AML-193 (cell line): ENCODE data around the gene TUFM.
"Not testable (repeated sequence)": the region's sequence is repeated elsewhere in the genome, so short reads cannot be mapped to it uniquely, and the experiment has no call there.

Experiments
- DNase-seq, 2 experiments: peaks; one replicate each; lab custom pipeline; 2025; lab: John Stamatoyannopoulos, UW

Gene TUFM

DNA sequence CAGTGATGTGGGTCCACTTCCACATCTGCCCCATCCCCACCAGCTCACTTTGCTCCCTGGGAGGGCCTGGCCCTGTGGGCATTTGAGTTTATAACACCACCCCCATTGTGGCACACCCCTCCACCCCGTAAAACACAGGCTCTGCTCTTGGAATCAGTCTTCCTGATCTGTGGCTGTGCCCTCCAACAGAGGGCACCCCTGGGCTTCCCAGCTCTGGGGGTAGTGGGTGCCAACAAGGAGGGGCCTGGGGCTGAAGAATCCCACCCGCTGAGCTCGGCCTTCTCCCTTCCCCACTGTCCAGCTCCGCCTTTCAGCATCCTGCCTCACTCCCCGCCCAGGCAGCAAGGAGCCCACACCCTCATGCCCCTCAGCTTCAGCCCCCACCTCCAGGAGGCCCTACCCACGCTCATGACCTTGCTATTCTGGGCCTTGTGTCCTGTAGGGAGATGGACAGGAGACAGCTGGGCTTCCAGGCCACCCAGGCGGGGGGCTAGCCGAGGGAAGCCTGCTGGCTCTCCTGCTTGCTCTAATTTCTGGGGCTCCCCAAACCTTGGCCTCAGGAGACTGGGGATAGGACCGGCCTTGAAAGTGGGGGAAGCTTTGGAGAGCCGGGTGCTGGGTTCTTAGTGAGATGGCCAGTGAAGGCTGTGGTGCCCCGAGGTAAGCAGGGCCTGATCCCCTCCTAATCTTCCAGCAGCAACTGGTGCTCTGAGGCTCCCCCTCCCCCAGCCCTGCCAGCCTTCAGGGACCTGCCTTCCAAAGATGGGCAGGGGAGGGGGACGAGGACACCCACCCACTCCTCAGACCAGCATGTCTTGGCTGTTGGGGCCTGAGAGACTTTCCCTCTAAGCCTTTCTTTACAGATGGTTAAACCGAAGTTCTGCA, 29.2 kb upstream of the TUFM start:
- DNase-seq: no peak

DNA sequence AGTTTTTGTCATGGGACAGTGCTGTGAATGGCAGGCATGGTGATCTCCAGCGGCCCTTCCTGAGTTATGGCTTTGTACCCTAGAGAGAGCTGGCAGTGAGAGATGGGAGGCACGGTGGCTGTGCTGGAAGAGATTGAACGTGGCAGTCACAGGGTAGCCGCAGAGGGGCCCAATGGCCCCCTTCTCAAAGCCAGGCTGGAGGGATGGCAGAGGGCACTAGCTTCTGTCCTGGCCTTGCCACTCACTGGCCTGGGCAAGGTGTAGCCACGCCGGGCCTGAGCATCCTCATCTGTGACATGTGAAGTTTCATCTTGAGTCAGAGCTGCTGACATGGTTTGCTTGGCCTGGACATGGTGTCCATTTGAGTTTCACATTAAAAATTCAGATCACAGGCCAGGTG, 28.3 kb upstream of the TUFM start:
- DNase-seq: no peak

DNA sequence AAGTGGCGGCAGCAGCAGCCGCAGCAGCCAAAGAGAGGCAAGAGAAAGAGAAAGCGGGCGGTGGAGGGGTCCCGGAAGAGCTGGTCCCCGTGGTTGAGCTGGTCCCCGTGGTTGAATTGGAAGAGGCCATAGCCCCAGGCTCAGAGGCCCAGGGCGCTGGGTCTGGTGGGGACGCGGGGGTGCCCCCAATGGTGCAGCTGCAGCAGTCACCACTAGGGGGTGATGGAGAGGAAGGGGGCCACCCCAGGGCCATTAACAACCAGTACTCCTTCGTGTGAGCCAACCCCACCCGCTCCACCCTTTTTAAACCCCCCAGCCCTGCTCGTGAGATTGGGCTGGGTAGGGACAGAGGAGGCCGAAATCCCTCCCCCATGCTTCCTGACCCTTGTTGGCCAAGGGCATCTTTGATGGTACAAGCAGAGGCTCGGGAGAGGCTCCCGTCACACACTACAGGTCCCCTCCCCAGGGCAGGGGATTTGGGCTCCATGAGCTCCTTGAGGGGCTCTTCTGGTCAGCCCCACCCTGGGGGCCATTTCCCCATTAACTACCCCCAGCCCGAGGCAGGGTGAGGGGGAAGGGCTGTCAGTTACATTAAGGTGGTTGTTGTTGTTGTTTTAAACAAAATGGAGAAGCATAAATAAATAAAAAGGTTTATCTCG, 27.5 kb upstream of the TUFM start:
- DNase-seq: peak; percentile 1 to 8

DNA sequence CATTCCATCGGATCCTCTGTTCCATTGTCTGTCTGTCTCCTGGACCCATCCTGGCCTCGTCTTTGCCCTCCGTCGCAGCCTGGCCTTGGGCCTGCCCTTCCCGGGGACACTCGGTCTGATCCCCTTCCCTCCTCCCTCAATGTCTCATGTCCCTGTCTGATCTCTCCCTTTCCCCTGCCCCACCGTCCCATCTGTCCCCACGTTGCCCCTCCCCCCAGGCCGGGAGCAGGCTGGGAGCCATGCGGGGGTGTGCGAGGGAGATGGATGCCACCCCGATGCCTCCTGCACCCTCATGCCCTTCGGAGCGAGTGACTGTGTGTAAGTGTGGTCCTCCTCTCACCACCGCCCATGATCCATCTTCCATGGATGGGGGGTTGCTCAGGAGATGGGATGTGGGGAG, 26.8 kb upstream of the TUFM start:
- no peak for DNase-seq

DNA sequence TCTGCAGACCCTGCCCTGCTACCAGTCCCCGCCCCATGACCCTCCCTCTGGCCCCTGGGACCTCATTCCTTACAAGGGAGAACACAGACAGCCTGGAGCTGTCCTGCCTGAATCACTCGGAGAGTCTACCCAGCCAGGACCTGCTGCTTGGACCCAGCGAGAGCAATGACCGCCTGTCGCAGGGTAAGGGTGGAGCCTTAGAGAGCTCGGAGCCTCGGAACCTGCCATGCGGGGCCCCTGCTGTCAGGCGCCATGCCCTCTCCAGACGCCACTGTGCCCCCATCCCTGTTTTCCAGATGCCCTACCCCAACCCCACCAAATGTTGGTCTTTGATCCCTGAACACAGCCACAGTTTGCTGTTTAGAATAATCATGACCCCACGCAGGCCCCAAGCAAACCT, 23.1 kb upstream of the TUFM start:
- no peak for DNase-seq

DNA sequence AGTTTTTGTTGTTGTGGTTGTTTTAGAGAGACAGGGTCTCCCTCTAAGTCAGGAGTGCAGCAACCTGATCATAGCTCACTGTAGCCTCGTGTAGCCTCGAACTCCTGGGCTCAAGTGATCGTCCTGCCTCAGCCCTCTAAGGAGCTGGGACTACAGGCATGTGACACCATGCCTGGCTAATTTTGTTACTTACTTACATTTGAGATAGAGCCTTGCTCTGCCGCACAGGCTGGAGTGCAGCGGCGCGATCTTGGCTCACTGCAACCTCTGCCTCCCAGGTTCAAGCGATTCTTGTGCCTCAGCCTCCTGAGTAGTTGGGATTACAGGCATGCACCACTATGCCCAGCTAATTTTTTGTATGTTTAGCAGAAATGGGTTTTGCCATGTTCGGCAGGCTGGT, 21.5 kb upstream of the TUFM start:
- DNase-seq: not testable (repeated sequence)

DNA sequence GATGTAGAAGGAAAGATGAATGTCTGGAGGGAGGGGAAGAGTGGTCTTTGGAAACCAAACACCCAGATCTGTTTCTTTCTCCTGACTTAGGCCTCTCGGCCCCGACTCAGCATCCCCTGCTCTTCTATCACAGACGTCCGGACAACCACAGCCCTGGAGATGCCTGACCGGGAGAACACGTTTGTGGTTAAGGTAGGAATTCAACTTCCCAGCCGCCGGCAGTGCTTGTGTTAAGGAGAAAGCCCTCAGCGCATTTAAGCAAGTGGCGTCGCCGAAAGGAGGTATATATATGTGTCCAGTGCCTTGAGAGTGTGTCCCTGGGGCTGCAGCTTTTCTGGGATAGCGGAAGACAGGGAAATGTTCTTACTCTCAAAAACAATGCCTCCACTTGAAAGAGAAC, 21.1 kb upstream of the TUFM start:
- DNase-seq: no peak

DNA sequence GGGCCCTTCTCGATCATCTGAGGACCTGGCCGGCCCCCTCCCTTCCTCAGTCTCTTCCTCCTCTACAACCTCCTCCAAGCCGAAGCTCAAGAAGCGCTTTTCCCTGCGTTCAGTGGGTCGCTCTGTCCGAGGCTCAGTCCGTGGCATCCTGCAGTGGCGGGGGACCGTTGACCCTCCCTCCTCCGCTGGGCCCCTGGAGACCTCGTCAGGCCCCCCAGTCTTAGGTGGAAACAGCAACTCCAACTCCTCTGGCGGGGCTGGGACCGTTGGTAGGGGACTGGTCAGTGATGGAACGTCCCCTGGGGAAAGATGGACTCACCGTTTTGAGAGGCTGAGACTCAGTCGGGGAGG, 20.3 kb upstream of the TUFM start:
- no peak for DNase-seq

DNA sequence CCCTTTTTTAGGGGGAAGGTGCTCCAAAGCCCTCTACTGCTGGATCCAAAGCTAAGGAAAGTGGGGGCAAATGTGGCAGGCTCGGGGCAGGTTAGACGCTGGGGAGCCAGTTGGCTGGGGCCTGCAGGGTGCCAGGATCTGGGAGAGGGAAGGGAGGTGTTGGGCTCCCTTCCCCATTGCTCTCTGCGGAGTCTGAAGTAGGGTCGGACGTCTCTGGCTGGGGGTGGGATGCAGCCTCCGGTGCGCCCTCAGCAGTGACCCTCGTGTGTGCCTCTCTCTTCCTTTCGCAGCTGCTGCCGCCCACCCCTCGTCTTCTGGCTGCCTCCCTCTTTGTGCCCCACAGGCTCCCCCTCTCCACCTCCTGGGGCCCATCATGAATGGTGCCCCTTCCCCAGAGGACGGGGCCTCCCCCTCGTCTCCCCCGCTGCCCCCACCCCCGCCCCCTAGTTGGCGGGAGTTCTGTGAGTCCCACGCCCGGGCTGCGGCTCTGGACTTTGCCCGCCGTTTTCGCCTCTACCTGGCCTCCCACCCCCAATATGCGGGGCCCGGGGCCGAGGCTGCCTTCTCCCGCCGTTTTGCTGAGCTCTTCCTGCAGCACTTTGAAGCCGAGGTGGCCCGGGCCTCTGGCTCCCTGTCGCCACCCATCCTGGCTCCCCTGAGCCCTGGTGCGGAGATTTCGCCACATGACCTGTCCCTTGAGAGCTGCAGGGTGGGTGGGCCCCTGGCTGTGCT, 19.7 kb upstream of the TUFM start:
- DNase-seq: no peak

DNA sequence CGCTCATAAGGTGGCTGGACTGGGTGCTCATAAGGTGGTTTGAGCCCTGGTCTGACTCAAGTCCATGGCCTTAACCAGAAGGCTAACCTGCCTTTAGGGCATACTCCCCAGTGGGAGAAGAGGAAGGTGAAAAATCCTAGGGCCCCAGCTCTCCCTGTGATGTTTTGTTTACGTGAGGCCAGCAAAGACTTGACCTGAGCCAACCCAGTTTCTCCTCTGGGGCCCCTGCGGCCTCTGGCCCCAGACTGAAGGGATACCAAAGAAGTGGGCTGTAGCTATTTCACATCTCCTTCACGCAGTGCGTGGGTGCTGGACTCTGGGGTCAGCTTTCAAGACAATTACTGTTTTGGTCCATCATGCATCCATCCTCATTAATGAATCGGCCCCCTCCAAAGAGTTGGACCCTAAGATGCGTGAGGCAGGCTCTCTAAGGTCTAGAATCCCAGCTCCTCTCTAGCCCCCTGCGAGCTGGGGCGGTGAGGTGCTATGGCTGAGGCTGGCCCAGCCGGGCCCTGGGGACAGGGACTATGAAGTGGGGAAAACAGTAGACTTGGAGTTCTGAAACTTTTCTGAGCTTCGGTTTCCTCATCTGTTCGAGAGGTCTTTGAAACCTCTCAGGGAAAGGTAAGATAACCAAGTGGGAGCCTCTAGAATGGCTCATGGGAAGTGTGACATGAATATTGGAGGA, 19.0 kb upstream of the TUFM start:
- DNase-seq: no peak

DNA sequence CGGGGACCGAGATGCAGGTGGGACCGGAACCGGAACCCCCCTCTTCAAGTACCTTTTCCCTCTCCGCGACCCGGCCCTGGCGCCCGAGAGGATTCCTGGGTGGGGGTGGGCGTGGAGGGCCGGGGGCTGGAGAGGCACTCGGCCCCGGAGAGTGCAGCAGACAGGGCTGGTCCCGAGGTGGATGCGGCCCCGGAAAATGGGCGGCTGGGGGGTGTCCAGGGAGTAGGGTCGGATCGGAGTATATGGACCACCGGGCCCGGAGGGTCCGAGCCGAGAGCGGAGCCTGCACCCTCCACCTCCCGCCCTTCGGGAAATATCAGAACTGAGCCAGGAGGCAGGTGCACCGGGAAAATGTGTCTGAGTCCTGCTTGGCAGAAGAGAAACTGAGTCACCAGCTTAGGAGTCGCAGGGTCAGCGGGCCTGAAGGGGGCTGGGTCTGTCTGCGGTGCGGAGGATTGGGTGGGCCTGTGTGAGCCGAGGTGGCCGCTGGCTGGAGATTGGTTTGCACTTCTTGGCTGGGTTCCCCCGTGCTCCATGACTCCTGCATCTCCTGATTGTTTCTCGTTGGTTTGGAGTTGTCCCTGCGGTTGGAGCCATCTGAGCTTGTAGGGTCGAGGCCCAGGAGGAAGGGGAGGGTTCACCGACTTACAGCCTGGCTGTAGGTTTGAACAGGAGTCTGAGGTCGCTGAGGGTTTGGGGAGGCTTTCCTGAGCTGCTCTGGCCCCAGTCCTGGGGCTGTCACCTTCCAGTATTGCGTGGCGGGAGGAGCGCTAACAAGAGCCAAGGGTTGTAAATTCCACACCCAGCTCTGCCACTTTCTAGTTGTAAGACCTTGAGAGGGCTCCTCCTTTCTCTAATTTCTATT, 18.0 kb upstream of the TUFM start:
- DNase-seq: no peak

DNA sequence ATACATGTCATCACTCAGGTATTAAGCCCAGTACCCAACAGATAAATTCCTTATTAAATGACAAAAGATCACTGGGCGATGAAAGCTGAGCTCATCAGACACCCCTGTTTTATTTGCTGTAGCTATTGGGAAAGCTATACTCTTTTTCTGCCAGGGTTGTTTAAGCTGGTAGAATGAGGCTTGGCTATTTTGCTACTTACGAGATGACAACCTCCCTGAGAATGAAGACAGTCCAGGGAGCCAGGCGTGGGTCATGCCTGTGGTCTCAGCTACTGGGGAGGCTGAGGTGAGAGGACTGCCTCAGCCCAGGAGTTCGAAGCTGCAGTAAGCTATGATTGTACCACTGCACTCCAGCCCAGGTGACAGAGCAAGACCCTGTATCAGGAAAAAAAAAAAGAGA, 13.2 kb upstream of the TUFM start:
- DNase-seq: no peak

DNA sequence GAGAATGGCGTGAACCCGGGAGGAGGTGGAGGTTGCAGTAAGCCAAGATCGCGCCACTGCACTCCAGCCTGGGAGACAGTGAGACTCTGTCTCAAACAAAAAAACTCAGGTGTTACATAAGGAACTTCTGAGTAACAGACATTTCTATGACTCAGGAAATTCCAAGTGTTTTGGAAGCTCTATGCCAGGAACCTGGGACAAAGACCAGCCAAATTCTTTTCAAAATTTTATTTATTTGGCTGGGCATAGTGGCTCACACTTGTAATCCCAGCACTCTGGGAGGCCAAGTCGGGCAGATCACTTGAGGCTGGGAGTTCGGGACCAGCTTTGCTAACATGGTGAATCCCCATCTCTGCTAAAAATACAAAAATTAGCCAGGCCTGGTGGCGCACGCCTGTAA, 12.3 kb upstream of the TUFM start:
- DNase-seq: no peak

DNA sequence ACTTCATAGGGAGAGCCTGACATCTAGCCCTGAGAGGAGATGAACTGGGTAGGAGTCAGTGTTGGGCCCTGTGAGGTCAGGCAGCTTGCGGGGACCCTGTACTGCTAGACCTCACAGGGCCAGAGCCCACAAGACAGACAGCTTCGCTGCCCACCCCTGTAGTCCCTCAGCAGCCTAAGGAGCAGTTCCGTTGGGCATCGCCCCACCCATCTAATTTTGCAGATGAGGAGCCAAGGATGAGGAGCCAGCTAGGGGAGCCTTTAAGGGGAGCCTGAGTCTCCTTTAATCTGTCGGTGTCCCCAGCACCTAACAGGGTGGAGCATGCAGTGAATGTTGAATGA, 755 bp upstream of the TUFM start:
- DNase-seq: no peak

DNA sequence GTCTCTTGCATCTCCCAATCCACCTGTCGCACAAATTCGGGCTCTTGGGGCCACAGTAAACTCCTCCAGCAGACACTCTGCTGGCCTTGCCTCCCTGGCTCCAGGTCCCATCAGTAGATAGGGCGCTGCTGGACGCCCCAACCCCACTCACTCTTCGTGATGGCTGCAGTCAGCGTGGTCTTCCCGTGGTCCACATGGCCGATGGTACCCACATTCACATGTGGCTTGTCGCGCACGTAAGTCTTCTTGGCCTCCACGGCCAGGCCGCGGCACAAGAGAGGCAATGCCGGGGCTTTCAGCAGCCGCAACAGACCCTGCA, 428 bp downstream of the TUFM start:
- no peak for DNase-seq

DNA sequence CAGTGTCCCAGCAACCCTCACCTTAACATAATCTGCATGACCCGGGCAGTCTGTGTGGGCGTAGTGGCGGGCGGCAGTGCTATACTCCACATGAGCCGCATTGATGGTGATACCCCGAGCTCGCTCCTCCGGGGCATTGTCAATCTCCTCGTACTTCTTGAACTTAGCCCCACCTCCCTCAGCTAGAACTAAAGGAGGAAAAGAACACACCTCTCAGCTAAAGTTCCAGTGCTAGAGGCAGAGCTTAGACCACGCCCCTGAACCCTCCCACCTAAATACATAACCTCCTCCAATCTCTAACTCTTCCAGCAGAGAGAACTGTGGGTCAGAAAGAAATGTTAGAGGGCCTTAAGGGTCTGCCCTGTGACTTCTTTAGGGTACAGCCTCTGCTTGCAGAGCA, 855 bp downstream of the TUFM start:
- DNase-seq: peak; percentile 9 to 18

DNA sequence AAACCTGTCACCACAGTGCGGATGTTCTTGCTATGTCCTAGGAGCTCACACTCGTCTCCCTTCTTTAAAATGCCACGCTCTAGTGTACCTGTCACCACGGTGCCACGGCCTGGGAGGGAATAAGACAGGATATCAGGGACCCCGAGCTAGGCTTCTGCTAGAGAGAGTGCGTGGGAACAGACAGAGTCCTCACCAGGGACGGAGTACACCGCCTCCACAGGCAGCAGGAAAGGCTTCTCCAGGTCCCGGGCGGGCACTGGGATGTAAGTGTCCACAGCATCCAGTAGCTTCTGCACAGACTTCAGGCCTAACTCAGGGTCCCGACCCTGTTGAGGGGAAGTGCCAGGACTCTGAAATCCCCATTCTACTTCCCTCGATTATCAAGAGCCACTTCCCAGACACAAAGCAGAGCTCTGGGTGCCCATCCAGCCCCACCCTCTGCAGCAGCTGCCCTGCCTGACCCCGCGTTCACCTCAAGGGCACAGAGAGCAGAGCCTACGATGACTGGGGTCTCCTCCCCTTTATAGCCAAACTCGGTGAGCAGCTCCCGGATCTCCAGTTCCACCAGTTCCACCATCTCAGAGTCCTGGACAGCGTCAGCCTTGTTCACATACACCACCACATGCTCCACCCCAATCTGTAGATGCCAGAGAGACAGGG, 1.8 kb downstream of the TUFM start:
- no peak for DNase-seq

DNA sequence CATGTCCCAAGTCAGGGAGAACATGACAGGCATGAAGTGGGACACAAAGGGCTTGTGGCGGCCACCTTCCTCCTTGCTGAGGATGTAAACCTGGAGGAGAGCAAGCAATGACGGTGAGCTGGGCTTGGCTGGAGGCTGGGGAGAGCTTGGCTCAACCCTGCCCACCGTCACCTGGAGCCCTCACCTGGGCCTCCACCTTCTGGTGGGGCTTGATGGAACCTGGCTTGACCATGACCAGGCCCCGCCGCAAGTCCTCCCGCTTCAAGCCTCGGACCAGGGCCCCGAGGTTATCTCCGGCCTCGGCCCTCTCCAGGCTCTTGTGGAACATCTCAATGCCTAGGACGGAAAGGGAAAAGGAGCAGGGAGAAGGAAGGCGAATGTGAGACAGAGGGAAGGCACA, 2.4 kb downstream of the TUFM start:
- DNase-seq: no peak

DNA sequence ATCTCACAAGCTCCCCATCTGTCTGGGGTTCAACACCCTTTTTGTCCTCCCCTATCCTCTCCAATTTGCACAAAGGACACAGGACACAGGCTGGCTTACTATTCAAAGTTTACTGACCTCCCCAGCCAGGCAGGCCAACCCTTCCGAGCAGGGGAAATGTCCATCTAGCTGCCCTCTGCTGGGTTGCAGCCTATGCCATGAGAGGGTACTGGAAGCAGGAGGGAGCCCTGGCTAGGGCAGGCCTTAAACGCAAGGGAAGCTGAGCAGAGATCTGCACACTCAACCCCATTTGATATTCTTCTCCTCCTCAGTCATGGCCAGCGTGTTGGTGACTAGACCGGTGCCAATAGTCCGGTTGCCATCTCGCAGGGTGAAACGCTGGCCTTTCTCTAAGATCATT, 3.5 kb downstream of the TUFM start:
- DNase-seq: no peak

DNA sequence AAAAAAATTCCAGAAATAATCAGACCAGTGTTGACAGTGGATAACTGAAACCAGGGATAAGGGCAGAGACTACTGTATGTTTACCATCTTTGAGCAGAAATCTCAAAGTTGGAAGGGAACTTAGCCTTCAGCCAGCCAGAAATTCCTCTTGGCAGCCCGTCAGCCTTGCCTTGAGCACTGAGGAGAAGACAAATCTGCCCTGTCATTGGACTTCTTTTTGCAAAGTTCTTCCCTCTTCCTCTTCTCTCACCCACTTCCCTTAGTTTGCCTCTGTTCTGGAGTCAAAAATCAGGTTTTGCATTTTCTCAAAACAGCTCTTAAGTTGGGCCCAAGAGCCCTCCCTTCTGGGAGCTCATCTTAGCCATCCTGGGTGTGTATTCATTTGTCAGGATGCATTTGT, 6.2 kb downstream of the TUFM start:
- DNase-seq: peak in 1 of 2 experiments; percentile 17

DNA sequence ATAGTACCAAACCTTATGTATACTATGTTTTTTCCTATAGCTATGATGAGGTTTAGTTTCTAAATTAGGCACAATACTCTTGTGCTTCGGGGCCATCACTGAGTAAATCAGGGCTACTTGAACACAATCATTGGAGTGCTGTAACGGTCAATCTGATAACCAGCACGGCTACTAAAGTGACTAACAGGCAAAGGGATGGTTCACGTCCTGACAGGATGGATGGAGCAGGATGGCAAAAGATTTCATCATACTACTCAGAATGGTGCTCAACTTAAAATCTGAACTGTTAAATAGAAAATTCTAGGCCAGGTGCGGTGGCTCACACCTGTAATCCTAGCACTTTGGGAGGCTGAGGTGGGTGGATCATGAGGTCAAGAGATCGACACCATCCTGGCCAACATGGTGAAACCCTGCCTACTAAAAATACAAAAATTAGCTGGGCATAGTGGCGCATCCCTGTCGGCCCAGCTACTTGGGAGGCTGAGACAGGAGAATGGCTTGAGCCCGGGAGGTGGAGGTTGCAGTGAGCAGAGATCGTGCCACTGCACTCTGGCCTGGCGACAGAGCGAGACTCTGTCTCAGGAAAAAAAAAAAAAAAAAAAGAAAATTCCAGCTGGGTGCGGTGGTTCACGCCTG, 7.0 kb downstream of the TUFM start:
- DNase-seq: no peak
